ENCODE measurements around the gene FCAMR.

- no peak for TF ChIP-seq ZNF274 (IDR thresholded peaks at IDR 0.05; ENCODE audit: low read depth, low read length)
- no peak for TF ChIP-seq YY1 (IDR thresholded peaks at IDR 0.05; ENCODE audit: insufficient read depth, insufficient read length)
- no peak for TF ChIP-seq SUZ12 (IDR thresholded peaks at IDR 0.05; ENCODE audit: extremely low read depth, insufficient read depth, insufficient read length)
Measured at GRCh38 chr1:207019161-207019560, 48.9 kb upstream of the FCAMR start.

All from NT2/D1 (cell line).